Liver (tissue), 9 donors: Measurements from ENCODE around the gene CFAP57. TPM values are rescaled to one million over a fixed set of nuclear protein-coding genes. Genes with fewer than 3 reads are reported as not detected.

Experiments
- DNase-seq: peaks from one replicate; pipeline ENCODE4 v3.0.0-alpha.2; 2017; ENCODE audit warnings: low spot score
- H3K27ac ChIP-seq, 2 donors: one replicate each; pipeline ENCODE4 v1.7.0; 2013; ENCODE audit warnings: inconsistent platforms in 2 of 2, low read length in 2 of 2, control low read depth in 1 of 2, low read depth in 1 of 2, mild to moderate bottlenecking in 1 of 2
- H3K27me3 ChIP-seq, 4 donors: one replicate each; pipeline versions ENCODE4 v1.6.1 to v1.7.0; 2013; ENCODE audit warnings: low read length in 3 of 4, inconsistent platforms in 1 of 4, mild to moderate bottlenecking in 1 of 4, moderate library complexity in 1 of 4; ENCODE audit not compliant: control insufficient read depth in 4 of 4, insufficient read depth in 4 of 4
- H3K36me3 ChIP-seq, 4 donors: one replicate each; pipeline versions ENCODE4 v1.6.1 to v1.7.0; 2013; ENCODE audit warnings: low read length in 3 of 4, mild to moderate bottlenecking in 3 of 4, low read depth in 1 of 4, moderate library complexity in 1 of 4; ENCODE audit not compliant: control insufficient read depth in 4 of 4, insufficient read depth in 3 of 4
- H3K4me1 ChIP-seq, 4 donors: one replicate each; pipeline versions ENCODE4 v1.6.1 to v1.7.0; 2013; ENCODE audit warnings: low read length in 3 of 4, mild to moderate bottlenecking in 3 of 4, moderate library complexity in 1 of 4; ENCODE audit not compliant: control insufficient read depth in 4 of 4, insufficient read depth in 4 of 4
- H3K4me3 ChIP-seq, 3 donors: one replicate each; pipeline versions ENCODE4 v1.6.1 to v1.7.0; 2013; ENCODE audit warnings: low read length in 3 of 3, control low read depth in 1 of 3, low read depth in 1 of 3, mild to moderate bottlenecking in 1 of 3
- H3K9ac ChIP-seq, 2 donors: one replicate each; pipeline ENCODE4 v1.7.0; 2013; ENCODE audit warnings: low read length in 2 of 2, mild to moderate bottlenecking in 2 of 2, moderate library complexity in 2 of 2, control low read depth in 1 of 2, low read depth in 1 of 2
- H3K9me3 ChIP-seq, 4 donors: one replicate each; pipeline versions ENCODE4 v1.6.1 to v1.7.0; 2013; ENCODE audit warnings: low read length in 3 of 4; ENCODE audit not compliant: control insufficient read depth in 4 of 4
- CTCF ChIP-seq: fragments of 150-350 bp; IDR thresholded peaks from 2 replicates; pipeline ENCODE4 v1.5.1; 2017; ENCODE audit warnings: improper control_type of control experiment, low read depth, low read length; ENCODE audit not compliant: missing input control
- FOXA1 ChIP-seq: IDR thresholded peaks from 2 replicates; pipeline ENCODE4 v1.6.1; 2016; ENCODE audit warnings: antibody characterized with exemption
- FOXA2 ChIP-seq: IDR thresholded peaks from 2 replicates; pipeline ENCODE4 v1.6.1; 2016; ENCODE audit warnings: antibody characterized with exemption
- MAX ChIP-seq: IDR thresholded peaks from 2 replicates; pipeline ENCODE4 v1.6.1; 2016; ENCODE audit warnings: antibody characterized with exemption
- NR2F2 ChIP-seq: IDR thresholded peaks from 2 replicates; pipeline ENCODE4 v1.6.1; 2016; ENCODE audit warnings: antibody characterized with exemption
- RAD21 ChIP-seq, 2 donors: IDR thresholded peaks; 2 replicates each; pipeline ENCODE4 v1.6.1; 2016; ENCODE audit warnings: antibody characterized with exemption in 2 of 2, mild to moderate bottlenecking in 2 of 2
- REST ChIP-seq: IDR thresholded peaks from 2 replicates; pipeline ENCODE4 v1.6.1; 2016; ENCODE audit warnings: antibody characterized with exemption, mild to moderate bottlenecking
- RXRA ChIP-seq, 2 donors: IDR thresholded peaks; 2 replicates each; pipeline ENCODE4 v1.6.1; 2017 to 2018; ENCODE audit warnings: antibody characterized with exemption in 2 of 2, mild to moderate bottlenecking in 1 of 2
- YY1 ChIP-seq: IDR thresholded peaks from 2 replicates; pipeline ENCODE4 v1.6.1; 2016; ENCODE audit warnings: antibody characterized with exemption, mild to moderate bottlenecking
- ZBTB33 ChIP-seq: IDR thresholded peaks from 2 replicates; pipeline ENCODE4 v1.6.1; 2016; ENCODE audit warnings: antibody characterized with exemption
- WGBS: extraction: QIAGEN DNeasy Blood & Tissue Kit; methylation state at CpG from one replicate; pipeline ENCODE4 v1.1.7; 2013; 5-methylcytosine and 5-hydroxymethylcytosine counted together
- polyA plus RNA-seq, 2 donors: library from polyadenylated mRNA; stranded (reverse) in 1 of 2; unstranded in 1 of 2; fragments of 200-250 nt in 1 of 2; fragments of >200 nt in 1 of 2; fragmentation: Nextera tagmentation in 1 of 2; extraction: Ambion mirVana in 1 of 2; gene quantifications; one replicate each; pipeline versions ENCODE4 v1.2.1 to v1.2.3, GENCODE V29; 2013 to 2015
- total RNA-seq, 2 donors: library from RNA; depleted of rRNA; stranded (reverse); fragments of >200 nt; gene quantifications; one replicate each; pipeline ENCODE4 v1.2.3, GENCODE V29; 2014
- TF ChIP-seq, protein P1 (sequence below): IDR thresholded peaks from 2 replicates; pipeline ENCODE4 v1.6.1; 2016; ENCODE audit warnings: antibody characterized with exemption
- donor health status: healthy.
- donor health status: healthy.
- donor health status: healthy.
- donor health status: healthy.
- donor health status: healthy.

The CFAP57 gene
- total and polyA plus RNA-seq, 4 donors: under 0.01 to 14.5 (median 0.10) TPM

GRCh38 chr1:43199093-43199726 lies 27.1 kb downstream of the CFAP57 start:
- WGBS: 85% methylated on average over 8 of the region's 8 CpGs
- no peaks in the 10 kb centered on the region for H3K27me3 ChIP-seq
- DNase-seq: no peak
- no peak overlapping the region for H3K4me3 ChIP-seq
- H3K4me1 ChIP-seq: peaks cover 0 to 6% (median 2%) of the 10 kb centered on the region in 4 donors
- no peak overlapping the region for H3K9ac ChIP-seq
- TF ChIP-seq FOXA2 (no peak), NR2F2 (no peak), CTCF (no peak), RXRA (IDR thresholded peaks at IDR 0.05) (no peak), YY1 (no peak), ZBTB33 (no peak), RAD21 (IDR thresholded peaks at IDR 0.05) (no peak), MAX (no peak)
- no peak overlapping the region for H3K27ac ChIP-seq
- no peaks in the 10 kb centered on the region for H3K9me3 ChIP-seq
- peaks cover 2 to 20% (median 7%) of the 10 kb centered on the region in 4 donors for H3K36me3 ChIP-seq

GRCh38 chr1:43203859-43204258 lies 31.7 kb downstream of the CFAP57 start:
- no peak for DNase-seq
- no peaks in the 10 kb centered on the region for H3K27me3 ChIP-seq
- H3K36me3 ChIP-seq: peaks cover 0 to 24% (median 13%) of the 10 kb centered on the region in 4 donors
- H3K9me3 ChIP-seq: no peaks in the 10 kb centered on the region
- WGBS: 91% methylated on average over 3 of the region's 3 CpGs
- no peak overlapping the region for H3K4me3 ChIP-seq
- TF ChIP-seq REST (no peak), ZBTB33 (no peak), NR2F2 (no peak), RAD21 (IDR thresholded peaks at IDR 0.05) (no peak), FOXA1 (no peak), FOXA2 (no peak)
- TF ChIP-seq, protein P1, sequence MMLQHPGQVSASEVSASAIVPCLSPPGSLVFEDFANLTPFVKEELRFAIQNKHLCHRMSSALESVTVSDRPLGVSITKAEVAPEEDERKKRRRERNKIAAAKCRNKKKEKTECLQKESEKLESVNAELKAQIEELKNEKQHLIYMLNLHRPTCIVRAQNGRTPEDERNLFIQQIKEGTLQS: no peak
- H3K9ac ChIP-seq: no peak overlapping the region
- peaks cover 0 to 8% (median 6%) of the 10 kb centered on the region in 4 donors for H3K4me1 ChIP-seq
- H3K27ac ChIP-seq: no peak overlapping the region
